OCI-LY1 (cell line): ENCODE results near the gene GPR176.

Experiments used
- EZH2 ChIP-seq: fragments of 200-600 bp; sonication (generic), shearing (Covaris generic); IDR thresholded peaks from 2 replicates; pipeline ENCODE4 v1.8.0; 2017; ENCODE audit warnings: borderline replicate concordance, mixed run types, mild to moderate bottlenecking, antibody characterized with exemption, low read length, moderate library complexity, mixed read lengths
- TF ChIP-seq, protein P1 (sequence below): fragments of 200-600 bp; sonication (generic), shearing (Covaris generic); IDR thresholded peaks from 2 replicates; pipeline ENCODE4 v1.5.1; 2017; ENCODE audit warnings: mild to moderate bottlenecking, antibody characterized with exemption, low read length, moderate library complexity, mixed read lengths

DNA sequence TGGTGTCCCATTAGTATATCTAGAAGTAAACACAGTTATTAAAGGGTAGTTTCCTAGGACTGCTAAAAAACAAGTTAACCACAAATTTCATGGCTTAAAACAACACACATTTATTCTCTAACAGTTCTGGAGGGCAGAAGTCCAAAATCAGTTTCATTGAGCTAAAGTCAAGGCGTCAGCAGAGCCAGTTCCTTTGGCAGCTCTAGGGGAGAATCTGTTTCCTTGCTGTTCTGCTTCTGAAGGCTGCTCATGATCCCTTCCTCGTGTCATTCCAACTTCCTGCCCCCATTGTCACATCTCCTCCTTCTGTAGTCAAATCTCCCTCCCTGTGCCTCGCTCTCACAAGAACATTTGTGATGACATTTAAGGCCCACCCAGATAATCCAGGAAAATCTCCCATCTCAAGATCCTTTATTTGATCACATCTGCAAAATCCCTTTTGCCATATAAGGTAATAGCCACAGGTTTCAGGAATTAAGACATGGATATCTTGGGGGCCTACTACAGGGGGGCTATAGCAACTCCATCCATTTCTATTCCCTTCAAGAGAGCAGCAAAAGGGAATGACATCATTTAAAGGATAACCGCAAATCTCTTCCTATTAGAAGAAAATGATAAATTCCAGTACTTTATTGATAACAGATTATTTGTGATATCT, 50.1 kb downstream of the GPR176 start:
- TF ChIP-seq, protein P1, sequence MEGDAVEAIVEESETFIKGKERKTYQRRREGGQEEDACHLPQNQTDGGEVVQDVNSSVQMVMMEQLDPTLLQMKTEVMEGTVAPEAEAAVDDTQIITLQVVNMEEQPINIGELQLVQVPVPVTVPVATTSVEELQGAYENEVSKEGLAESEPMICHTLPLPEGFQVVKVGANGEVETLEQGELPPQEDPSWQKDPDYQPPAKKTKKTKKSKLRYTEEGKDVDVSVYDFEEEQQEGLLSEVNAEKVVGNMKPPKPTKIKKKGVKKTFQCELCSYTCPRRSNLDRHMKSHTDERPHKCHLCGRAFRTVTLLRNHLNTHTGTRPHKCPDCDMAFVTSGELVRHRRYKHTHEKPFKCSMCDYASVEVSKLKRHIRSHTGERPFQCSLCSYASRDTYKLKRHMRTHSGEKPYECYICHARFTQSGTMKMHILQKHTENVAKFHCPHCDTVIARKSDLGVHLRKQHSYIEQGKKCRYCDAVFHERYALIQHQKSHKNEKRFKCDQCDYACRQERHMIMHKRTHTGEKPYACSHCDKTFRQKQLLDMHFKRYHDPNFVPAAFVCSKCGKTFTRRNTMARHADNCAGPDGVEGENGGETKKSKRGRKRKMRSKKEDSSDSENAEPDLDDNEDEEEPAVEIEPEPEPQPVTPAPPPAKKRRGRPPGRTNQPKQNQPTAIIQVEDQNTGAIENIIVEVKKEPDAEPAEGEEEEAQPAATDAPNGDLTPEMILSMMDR: no peak
- TF ChIP-seq EZH2: no peak
